H1 (cell line): ENCODE results near the gene TUBGCP6. TPM values are rescaled to one million over a fixed set of nuclear protein-coding genes. Genes with fewer than 3 reads are reported as not detected.

Source experiments
- CHD2 ChIP-seq: IDR thresholded peaks from 2 replicates; pipeline ENCODE4 v1.6.1; 2012; ENCODE audit warnings: low read length, improper control_type of control experiment
- CTBP2 ChIP-seq: IDR thresholded peaks from 2 replicates; pipeline ENCODE4 v1.7.0; 2011; ENCODE audit warnings: borderline replicate concordance, mild to moderate bottlenecking, moderate library complexity, mixed read lengths, low read length; ENCODE audit not compliant: insufficient read depth, insufficient read length
- TCF12 ChIP-seq: IDR thresholded peaks from 2 replicates; pipeline ENCODE4 v1.6.1; 2011; ENCODE audit warnings: low read depth, mild to moderate bottlenecking, low read length
- polyA plus RNA-seq, 7 experiments: library from polyadenylated mRNA; depleted of rRNA in 3 of 7; stranded (reverse) in 5 of 7; unstranded in 2 of 7; fragments of >200 nt in 5 of 7; fragments of 200-250 nt in 2 of 7; gene quantifications; 1 replicate in 5 of 7; 2 replicates in 1 of 7; 4 replicates in 1 of 7; pipeline versions ENCODE4 v1.2.1 to v1.2.3, GENCODE V29; 2011 to 2013; ENCODE audit warnings: missing spikeins in 2 of 7, mixed read lengths in 2 of 7
- total RNA-seq: library from RNA; stranded (reverse); fragmentation: NEBNext Ultra II Directional; extraction: Animal tissue kit (Norgen Biotek cat#: 25700); gene quantifications from 2 replicates; pipeline ENCODE4 v1.2.1, GENCODE V29; 2021
- TF ChIP-seq, protein P1 (sequence below), 3 experiments: IDR thresholded peaks; 1 replicate in 2 of 3; 2 replicates in 1 of 3; pipeline versions ENCODE4 v1.5.1 to v1.6.1; 2011; ENCODE audit warnings: low read length in 3 of 3, mild to moderate bottlenecking in 3 of 3, inconsistent platforms in 2 of 3, low read depth in 1 of 3, moderate library complexity in 1 of 3; ENCODE audit not compliant: insufficient read depth in 1 of 3; ENCODE audit errors: control extremely low read depth in 1 of 3

TUBGCP6 gene
- total and polyA plus RNA-seq, 2 of the 8 experiments (the other 6 are each of a cell fraction or from before 2014, with no cell fraction given) = 24.2 to 24.7 TPM

DNA sequence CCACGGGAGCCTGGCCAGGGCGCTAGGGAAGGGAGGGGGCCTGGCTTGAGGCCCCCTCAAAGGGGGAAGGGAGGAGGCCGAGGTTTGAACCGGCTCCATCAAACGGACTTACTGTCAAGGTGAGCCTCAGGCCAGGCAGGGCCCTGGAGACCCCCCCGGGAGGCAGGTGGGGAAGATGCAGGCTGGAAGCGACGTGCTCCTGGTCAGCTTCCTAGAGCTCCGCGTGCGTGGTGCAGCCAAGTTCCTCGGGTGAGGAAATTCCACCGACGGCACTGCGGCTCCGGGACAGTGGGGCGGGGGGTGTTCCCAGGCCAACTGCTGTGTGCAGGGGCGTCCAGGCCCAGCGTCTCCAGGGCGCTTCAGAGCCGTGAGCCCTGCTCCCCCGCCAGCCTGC, 66.4 kb downstream of the TUBGCP6 start (continued):
- TF ChIP-seq CTBP2 = no peak
- no peak for TF ChIP-seq TCF12
- TF ChIP-seq, protein P1, sequence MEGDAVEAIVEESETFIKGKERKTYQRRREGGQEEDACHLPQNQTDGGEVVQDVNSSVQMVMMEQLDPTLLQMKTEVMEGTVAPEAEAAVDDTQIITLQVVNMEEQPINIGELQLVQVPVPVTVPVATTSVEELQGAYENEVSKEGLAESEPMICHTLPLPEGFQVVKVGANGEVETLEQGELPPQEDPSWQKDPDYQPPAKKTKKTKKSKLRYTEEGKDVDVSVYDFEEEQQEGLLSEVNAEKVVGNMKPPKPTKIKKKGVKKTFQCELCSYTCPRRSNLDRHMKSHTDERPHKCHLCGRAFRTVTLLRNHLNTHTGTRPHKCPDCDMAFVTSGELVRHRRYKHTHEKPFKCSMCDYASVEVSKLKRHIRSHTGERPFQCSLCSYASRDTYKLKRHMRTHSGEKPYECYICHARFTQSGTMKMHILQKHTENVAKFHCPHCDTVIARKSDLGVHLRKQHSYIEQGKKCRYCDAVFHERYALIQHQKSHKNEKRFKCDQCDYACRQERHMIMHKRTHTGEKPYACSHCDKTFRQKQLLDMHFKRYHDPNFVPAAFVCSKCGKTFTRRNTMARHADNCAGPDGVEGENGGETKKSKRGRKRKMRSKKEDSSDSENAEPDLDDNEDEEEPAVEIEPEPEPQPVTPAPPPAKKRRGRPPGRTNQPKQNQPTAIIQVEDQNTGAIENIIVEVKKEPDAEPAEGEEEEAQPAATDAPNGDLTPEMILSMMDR (IDR thresholded peaks at IDR 0.05; ENCODE audit: control extremely low read depth in 1 of 3, insufficient read depth in 1 of 3, low read depth in 1 of 3, low read length in 3 of 3) = no peak
- no peak for TF ChIP-seq CHD2
